ENCODE results near the gene DNAJB6. TPM values are rescaled to one million over a fixed set of nuclear protein-coding genes. Genes with fewer than 3 reads are reported as not detected.

Gene DNAJB6
- polyA plus RNA-seq, 4 donors = 151 to 175 (median 167) TPM

GRCh38 chr7:157406971-157407370 lies 70.2 kb downstream of the DNAJB6 start:
- no peak for DNase-seq (ENCODE audit: low read depth in 4 of 4, low spot score in 3 of 4)

- DNase-seq (ENCODE audit: low read depth in 4 of 4, low spot score in 3 of 4) = no peak
Observed at GRCh38 chr7:157407512-157408257, 70.9 kb downstream of the DNAJB6 start.

DNA sequence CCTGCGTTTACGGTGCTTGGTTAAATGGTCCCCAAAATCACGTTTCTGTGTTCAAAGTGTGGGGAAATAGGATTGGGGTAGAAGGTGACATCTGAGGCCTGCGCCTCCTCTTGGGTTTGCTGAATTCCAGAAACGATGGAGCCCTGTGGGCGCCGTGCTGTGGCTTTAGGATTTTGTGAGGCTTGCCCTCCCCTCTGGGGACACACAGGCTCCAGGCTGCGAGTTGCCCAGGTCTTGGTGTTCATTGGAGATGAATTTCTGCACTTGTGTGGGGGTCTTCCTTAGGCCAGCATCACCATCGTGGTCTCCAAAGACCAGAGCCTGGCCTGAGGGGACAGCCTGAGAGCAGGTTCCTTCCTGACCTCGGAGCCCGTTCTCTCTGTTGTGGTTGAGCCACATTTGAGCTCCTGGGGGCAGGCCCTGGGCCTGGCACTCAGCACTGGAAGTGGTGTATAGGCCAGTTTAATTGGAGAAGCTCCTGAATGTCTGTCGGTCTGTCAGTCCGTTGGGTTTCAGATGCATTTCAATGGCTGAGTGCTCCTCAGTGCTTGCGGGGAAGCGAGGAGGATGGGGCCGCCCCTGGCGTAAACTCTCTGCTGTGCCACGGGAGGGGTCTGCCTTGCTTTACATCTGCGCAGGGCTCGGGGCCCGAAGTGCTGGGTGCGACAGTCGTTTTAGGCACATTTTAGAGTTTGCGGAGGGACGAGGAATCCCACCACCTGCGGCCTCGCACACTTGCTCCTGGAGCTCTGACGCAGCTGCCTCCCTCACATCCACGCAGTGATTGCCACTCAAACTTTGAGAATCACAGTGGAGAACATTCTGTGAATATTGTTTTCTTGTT lies 71.7 kb downstream of the DNAJB6 start:
- DNase-seq (ENCODE audit: low read depth in 4 of 4, low spot score in 3 of 4) = no peak

- no peak for DNase-seq (ENCODE audit: low read depth in 4 of 4, low spot score in 3 of 4)
Observed at GRCh38 chr7:157409149-157409752, 72.4 kb downstream of the DNAJB6 start.

GRCh38 chr7:157409753-157410727 lies 73.2 kb downstream of the DNAJB6 start:
- DNase-seq (ENCODE audit: low read depth in 4 of 4, low spot score in 3 of 4) = no peak

DNA sequence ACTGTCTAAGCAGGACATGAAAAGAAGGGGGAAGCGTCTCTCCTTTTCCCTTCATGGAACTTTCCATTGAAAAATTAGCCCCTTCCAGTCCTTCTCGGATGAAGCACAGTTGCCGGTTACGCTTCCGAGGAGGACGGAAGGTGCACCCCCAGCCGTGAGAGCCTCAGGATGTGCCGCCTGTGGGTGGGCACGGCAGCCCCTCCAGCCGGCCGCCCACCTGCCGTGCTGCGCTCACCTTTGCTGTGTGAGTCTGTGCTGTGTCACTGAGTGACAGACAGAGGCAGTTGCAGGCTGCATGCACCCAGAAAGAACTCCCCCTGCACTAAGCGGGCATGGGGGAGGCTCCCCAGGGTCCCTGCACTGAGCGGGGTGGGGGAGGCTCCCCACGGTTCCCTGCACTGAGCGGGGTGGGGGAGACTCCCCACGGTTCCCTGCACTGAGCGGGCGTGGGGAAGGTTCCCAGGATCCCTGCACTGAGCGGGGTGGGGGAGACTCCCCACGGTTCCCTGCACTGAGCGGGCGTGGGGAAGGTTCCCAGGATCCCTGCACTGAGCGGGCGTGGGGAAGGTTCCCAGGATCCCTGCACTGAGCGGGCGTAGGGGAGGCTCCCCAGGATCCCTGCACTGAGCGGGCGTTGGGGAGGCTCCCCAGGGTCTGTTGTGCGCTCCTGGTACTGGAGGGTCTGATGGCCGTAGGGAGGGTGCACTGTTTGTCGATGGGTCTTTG lies 74.2 kb downstream of the DNAJB6 start:
- DNase-seq (ENCODE audit: low read depth in 4 of 4, low spot score in 3 of 4) = no peak

DNA sequence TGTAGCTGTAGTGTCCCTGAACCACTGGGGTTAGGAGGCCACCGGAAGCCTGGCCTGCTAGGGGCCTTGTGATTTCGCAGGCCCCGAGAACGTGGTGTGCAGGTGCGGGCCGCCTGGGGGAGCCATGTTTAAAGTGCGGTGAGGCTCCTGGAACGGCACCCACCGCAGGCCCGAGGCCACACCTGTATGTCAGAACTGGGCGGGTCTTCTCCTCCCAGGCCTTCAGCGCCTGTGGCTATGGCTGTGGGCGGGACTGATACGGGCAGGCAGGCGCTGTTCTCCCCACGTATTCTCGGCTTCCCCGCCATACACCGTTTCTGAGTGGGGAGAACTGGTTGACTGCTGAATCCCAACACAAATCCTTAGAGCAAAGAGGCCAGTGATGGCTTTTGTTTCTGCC lies 74.8 kb downstream of the DNAJB6 start:
- DNase-seq (ENCODE audit: low read depth in 4 of 4, low spot score in 3 of 4) = no peak

- no peak for DNase-seq (ENCODE audit: low read depth in 4 of 4, low spot score in 3 of 4)
Observed at GRCh38 chr7:157412021-157412443, 75.2 kb downstream of the DNAJB6 start.

DNA sequence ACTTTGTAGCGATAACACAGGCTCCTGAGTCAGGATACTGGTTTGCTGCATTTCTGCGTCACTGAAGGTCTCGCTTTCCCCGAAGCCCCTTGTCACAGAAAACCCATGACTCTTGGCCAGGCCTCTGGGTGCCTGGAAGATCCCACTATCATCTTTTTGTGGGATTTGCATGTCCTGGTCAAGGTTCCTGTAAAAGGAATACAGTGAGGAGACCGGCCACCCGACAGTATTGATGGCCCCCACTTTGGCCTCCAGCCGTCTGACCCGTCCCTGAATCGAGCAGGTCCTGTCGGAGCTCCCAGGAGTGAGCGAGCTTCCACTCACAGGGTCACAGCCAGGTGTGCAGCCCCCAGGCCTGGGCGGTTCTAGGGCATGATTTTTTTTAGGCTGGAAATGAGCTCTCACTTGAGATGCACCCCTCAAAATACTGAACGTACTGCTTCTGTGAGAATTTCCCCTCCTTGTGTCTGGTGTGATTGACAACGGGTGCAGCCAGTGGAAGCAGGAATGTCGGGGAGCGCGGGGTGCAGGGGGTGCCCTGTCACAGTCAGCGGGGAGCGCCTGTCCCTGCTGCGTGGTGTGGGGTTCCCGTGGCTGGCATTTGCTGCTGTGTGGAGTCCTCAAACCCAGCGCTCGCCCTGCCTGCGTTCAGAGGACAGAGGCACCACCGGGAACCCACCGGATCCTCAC lies 75.8 kb downstream of the DNAJB6 start:
- DNase-seq (ENCODE audit: low read depth in 4 of 4, low spot score in 3 of 4) = no peak

GRCh38 chr7:157413881-157414701 lies 77.3 kb downstream of the DNAJB6 start:
- DNase-seq (ENCODE audit: low read depth in 4 of 4, low spot score in 3 of 4) = no peak

GRCh38 chr7:157414702-157415096 lies 77.9 kb downstream of the DNAJB6 start:
- DNase-seq (ENCODE audit: low read depth in 4 of 4, low spot score in 3 of 4) = no peak

DNA sequence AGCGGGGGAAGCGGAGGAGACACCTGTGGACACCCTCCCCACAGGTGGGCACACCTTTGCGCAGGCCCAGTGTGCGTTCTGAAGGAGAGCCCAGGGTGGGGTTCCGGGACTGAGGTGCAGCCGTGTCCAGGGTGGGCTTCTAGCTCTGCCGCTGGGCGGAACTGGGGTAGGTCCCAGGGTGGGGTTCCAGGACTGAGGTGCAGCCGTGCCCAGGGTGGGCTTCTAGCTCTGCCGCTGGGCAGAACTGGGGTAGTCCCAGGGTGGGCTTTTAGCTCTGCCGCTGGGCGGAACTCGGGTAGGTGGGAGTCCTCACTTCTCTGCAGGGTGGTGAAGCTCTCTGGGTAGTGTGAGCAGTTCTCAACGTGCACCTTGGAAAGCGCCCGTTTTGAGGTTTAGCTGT lies 78.7 kb downstream of the DNAJB6 start:
- no peak for DNase-seq (ENCODE audit: low read depth in 4 of 4, low spot score in 3 of 4)

- DNase-seq (ENCODE audit: low read depth in 4 of 4, low spot score in 3 of 4) = no peak
Observed at GRCh38 chr7:157416011-157416410, 79.2 kb downstream of the DNAJB6 start.

GRCh38 chr7:157418204-157419034 lies 81.6 kb downstream of the DNAJB6 start:
- no peak for DNase-seq (ENCODE audit: low read depth in 4 of 4, low spot score in 3 of 4)

DNA sequence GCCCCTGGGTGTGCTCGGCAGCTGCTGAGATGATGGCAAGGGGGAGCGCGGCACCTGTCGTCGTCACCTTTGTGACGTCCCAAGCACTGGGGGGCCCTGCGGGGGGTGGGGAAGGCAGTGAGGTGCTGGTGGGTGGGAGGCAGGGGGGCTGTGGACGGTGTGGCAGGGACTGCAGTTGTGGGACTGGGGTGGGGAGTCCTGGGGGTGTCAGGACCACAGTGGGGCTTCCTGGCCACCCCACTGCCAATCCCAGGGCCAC lies 82.2 kb downstream of the DNAJB6 start:
- no peak for DNase-seq (ENCODE audit: low read depth in 4 of 4, low spot score in 3 of 4)

DNA sequence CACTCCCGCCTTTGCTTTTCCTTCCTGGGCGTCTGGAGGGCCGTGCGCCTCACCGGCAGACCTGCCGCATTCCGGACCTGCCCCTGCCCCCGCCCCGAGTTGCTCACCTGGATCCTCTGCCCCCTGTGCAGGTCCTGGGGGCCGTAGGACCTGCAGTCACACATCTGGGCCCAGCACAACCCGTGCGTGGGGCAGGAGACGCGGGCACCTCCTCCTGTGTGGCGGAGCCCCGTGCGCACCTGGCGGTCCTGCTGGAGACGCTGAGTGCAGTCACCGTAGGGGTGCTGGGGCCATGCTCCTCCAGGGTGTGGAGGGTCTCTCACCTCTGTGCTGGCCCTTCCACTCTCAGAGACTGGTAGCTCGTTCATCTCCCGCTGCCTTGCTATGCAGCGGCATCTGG lies 85.5 kb downstream of the DNAJB6 start:
- DNase-seq (ENCODE audit: low read depth in 4 of 4, low spot score in 3 of 4) = no peak

DNA sequence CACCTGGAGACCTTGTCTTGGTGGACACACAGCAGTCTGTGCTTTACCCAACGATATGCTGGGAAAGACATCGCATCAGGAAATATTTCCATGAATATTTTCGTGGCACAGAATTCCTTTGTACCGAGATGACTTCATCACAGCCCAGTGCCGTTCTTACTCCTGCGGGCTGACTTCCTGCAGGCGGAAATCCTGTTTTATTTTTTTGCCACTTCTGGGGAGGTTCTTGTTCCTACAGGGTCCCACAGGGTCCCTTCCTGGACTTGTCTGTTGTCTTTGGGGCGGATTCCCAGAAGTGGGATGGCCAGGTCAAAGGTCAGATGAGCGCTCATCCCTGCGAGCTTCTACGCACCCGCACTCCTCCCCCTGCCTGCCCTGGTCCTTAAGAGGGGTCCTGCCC lies 86.5 kb downstream of the DNAJB6 start:
- DNase-seq (ENCODE audit: low read depth in 4 of 4, low spot score in 3 of 4) = no peak
